Left cardiac atrium (tissue), 4 donors: ENCODE results near the gene ALPG. TPM values are rescaled to one million over a fixed set of nuclear protein-coding genes. Genes with fewer than 3 reads are reported as not detected.
"Not testable (repeated sequence)": the region's sequence is repeated elsewhere in the genome, so short reads cannot be mapped to it uniquely, and the experiment has no call there.

ENCODE experiments used
- ATAC-seq, 2 donors: fragments of 200-7000 bp; cut with Tn5 transposase; one replicate each; pipeline ENCODE4 v1.9.1; 2020; ENCODE audit warnings: mild to moderate bottlenecking in 2 of 2, moderate library complexity in 2 of 2
- DNase-seq: peaks from one replicate; pipeline ENCODE4 v3.0.0-alpha.2; 2020
- intact Hi-C, 2 donors: fragments of 100-400 bp; cut with DNase I; formaldehyde crosslinking; loops; one replicate each; pipeline versions ENCODE4 v1.14.1 to v1.15.1; 2022 to 2023
- total RNA-seq, 2 donors: library from RNA; stranded (reverse); fragmentation: NEBNext Ultra II Directional; extraction: Animal tissue kit (Norgen Biotek cat#: 25700); gene quantifications; one replicate each; pipeline ENCODE4 v1.2.1, GENCODE V29; 2021
- donor health status: DM: no; HTN: yes; CAD: no.
- donor health status: DM: no; HTN: yes; CAD: no; lungs with severe emphysema.
- donor health status: DM: yes; HTN: yes; CAD: no.
- donor health status: Dilated cardiomyopathy.

ALPG gene
- total RNA-seq, 2 donors from 2014 or later, result not detected

DNA sequence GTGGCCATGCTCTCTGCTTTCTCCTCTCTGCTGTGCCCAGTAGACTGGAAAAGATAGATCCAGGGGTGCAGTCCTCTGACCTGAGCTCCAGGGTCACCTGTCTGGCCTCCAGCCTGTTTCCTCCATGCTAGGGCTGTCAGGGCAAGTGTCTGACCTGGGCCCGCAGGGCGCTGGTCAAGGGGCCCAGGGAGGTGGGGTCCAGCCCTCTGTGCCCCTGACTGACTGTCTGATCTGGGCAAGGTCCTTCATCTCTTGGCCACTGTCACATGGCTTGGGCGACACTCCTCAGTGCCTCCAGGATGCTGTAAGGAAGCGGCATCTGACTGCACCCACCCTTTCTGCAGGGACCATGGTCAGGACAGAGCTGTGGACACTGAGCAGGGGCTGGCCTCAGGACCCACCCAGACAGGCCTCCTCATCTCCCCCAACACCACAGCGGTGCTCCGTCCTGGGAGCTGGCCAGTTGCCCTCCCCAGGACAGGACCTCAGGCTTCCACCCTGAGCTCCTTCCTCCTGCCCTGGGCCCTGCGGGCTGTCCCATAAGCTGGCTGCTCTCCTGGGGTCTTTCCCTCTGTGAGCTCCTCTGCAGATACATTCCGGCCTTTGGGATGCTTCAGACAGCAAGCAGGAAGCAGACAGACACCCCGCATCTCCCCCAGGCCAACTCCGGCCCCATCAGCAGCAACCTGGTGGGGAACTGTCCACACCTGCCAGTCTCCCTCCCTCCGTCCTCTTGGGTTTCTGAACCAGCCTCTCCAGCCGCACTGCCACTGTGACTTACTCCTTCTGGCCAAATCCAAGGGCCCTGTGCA, 28.1 kb downstream of the ALPG start:
- ATAC-seq, result no peak
- intact Hi-C loops, result loop anchor here in 1 of 2 donors (5.0 kb wide), 1 partner anchor 527 kb away; no protein-coding TSS in a partner anchor
- no peak for DNase-seq

DNA sequence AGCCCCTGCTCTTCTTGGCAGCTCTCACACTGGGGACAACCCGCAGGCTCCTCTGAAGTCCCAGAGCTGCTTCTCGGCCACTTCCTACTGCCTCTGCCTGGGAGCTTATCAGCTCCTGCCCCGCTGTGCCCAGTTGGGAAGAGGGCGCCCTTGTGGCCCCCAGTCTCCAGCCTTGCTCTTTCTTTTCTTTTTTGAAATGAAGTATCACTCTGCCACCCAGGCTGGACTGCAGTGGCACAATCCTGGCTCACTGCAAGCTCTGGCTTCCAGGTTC, 28.7 kb downstream of the ALPG start:
- ATAC-seq (no peak), DNase-seq (no peak)
- intact Hi-C loops, result loop anchor here in 1 of 2 donors (5.0 kb wide), 1 partner anchor 528 kb away; no protein-coding TSS in a partner anchor

DNA sequence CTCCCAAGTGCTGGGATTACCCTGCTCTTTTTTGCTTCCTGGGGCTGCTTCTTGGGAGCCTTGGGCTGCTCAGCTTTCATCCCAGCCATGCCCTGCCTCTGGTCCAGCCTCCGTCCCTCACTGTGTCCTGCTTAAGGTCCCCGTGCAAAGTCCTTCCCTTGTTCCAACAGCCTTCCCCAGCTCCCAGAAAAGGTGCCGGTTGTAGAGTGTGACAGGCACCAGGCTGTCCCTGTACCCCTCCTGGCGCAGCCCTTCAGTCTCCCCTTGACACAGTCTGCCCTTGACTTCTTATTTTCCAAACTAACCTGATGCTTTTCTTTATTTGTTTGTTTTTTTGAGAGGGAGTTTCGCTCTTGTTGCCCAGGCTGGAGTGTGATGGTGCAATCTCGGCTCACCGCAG, 29.2 kb downstream of the ALPG start:
- ATAC-seq (no peak), DNase-seq (no peak)
- intact Hi-C loops, result loop anchor here in 1 of 2 donors (5.0 kb wide), 1 partner anchor 529 kb away; no protein-coding TSS in a partner anchor

DNA sequence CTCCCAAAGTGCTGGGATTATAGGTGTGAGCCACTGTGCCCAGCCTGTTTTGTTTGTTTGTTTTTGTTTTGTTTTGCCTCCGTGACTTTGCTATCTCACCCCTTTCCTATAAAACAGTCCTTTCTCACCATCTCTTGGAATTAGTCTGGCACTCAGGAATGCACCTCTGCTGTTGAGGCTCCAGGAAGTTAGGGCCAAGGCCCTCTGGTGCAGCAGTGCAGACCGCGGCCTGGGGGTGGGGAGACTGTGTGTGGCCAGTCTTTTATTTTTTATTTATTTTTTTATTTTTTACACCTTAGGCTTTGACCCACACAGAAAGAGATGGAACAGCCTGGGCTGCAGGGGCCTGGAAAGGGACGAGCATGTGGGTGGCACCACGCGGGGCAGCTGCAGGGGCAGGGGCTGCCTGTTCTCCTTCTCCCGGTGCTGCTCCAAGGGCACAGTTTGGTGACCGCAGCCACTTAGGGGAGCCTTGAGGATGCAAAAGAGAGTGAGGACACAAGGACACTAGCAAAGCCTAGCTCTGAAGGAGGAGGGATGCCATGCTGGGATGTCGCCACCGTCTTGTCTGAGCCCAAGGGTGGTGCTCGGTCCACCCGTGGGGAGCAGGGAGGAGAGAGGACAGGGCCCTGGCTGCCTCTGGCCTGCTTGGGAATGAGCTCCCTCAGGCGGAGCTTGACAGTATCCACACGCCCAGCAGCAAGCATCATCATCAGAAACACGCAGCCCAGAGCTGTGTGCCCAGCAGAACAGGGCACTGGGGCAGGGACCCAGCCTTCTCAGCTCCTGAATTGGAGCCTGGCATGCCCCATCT, 29.9 kb downstream of the ALPG start:
- intact Hi-C loops, result loop anchor here in 1 of 2 donors (5.0 kb wide), 1 partner anchor 529 kb away; no protein-coding TSS in a partner anchor
- DNase-seq (no peak), ATAC-seq (no peak)

DNA sequence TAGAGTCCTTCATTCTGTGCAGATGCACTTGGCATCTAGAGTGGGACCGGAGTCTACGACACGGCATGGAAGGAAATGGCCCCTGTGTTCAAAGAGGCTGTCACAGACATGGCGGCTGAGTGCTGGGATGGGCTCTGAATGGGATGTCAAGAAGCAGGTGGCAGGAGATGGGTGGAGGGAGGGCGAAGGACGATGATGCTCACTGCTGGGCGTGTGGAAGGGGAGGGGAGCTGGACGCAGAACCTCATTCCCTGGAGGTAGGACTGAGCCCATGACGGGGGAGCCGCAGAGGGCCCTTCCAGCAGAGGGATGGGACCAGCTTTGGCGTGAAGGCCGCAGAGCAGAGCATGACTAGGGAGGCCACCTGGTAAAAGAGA, 30.5 kb downstream of the ALPG start:
- intact Hi-C loops, result loop anchor here in 1 of 2 donors (5.0 kb wide), 1 partner anchor 530 kb away; no protein-coding TSS in a partner anchor
- DNase-seq (no peak), ATAC-seq (no peak)

DNA sequence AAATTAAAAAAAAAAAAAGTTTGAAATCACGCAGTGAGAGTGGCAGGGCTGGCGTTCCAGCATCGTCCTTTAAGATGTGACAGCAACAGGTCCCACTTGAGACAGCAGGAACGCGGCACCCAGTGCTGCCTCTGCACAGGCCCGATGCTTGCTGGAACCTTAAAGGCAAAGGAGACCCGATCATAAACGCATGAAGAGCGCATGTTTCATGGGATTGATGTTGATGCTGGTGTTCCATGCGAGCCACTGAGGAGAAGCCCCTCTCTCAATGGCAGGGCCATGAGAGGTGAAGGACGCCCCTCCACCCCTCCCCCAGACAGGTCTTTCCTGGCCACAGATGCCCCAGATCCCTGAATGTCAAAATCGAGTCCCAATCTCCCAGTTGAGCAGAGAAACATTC, 31.4 kb downstream of the ALPG start:
- DNase-seq, result no peak

DNA sequence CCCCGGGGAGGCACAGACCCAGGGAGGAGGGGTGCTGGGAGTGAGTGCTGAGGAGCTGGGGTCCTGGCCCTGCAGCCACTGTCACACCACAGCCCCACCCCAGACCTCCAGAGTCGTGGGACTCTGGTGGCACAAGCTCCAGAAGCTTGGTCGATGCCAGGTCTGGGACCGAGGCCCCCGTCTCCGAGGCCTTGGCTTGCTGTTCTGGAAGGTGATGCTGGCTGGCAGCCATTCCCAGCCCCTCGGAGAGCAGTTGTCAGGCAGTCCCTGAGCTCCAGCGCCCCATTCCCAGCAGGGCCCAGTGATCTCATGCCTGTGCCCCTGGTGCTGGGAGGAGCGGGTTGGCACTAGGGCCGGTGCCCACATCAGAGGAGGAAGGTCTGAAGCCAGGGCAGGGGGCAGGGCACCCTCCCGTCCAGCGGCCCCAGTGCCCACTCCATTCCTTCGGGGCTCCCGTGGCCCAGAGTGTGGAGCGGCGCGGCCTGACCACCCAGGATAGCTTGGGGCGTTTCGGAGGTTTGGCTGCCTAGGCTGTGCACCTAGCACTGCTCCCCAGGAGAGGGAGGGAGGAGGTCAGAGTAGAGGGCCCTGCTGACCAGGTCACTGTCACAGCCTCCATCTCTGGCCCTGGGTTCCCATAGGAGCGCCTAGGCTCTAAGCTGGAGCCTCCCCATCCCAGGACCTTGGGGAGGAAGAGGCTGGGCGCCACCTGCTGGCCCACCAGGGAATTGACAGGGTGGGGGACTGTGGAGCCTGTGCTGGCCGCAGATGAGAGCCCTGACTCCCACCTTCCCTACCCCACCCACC, 32.5 kb downstream of the ALPG start:
- ATAC-seq, result peak; percentile 58 to 59
- intact Hi-C loops, result loop anchor here in 1 of 2 donors (5.0 kb wide), 1 partner anchor 532 kb away; no protein-coding TSS in a partner anchor
- no peak for DNase-seq

More for the DNA sequence above, 31.4 kb downstream of the ALPG start:
- intact Hi-C loops, result loop anchor here in 1 of 2 donors (5.0 kb wide), 1 partner anchor 531 kb away; no protein-coding TSS in a partner anchor
- ATAC-seq, result no peak

DNA sequence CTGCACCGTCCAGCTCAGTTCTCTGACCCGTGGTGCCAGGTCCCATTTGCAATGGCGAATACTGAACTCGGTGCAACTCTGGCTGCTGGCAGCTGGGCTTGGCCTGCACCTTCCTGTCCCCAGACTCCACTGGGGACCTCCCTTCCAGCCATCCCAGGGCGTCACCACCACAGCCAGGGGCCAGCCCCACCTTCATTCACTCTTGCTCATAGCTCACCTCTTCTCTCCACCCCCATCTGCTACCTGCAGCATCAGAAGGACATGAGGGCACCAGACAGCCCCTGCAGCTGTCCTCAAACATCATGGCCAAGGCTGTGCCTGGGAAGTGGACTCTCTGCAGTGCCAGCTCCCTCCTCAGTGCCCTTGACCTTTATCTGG, 33.1 kb downstream of the ALPG start:
- ATAC-seq, result no peak
- intact Hi-C loops, result loop anchor here (2.0 to 5.0 kb wide), 2 partner anchors 532 to 535 kb away; no protein-coding TSS in a partner anchor
- DNase-seq, result no peak

DNA sequence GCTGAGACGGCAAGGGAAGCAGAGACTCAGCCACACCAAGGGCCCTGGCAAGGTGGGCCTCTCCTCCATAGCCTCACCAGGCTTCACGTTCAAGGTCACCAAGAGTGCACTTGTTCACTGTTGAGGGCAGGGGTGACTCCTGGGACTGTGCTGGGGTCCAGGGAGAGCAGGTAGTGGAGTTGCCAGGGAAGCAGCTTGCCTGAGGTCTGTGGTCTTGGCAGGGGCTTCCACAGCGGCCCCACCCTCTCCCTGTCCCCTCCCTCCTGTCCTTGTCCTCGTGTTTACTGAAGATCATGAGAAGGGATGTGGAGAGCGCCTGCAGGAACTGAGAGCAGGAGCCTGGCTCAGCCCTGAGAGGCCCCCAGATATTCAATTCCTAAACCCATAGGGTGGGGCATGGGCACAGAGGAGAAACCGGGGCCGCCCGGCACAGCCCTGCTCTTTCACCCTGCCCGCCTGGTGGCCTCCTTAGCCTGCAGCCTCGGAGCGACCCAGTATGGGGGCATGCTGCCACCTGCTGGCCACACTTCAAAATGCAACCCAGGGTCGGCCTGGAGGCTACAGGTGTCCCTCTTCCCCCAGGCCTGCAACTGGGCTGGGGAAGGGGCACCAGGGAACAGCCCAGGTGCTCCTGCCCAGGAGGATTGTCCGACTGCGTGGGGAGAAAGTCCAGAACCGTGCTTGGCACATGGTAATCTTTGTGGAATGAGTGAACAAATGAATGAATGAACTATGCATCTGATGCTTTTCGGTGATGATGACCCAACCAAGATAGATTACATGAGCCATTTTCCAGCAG, 33.8 kb downstream of the ALPG start:
- ATAC-seq (peak; percentile 85 to 87), DNase-seq (peak; percentile 83)
- intact Hi-C loops, result loop anchor here in 1 of 2 donors (2.0 kb wide), 1 partner anchor 536 kb away; no protein-coding TSS in a partner anchor

DNA sequence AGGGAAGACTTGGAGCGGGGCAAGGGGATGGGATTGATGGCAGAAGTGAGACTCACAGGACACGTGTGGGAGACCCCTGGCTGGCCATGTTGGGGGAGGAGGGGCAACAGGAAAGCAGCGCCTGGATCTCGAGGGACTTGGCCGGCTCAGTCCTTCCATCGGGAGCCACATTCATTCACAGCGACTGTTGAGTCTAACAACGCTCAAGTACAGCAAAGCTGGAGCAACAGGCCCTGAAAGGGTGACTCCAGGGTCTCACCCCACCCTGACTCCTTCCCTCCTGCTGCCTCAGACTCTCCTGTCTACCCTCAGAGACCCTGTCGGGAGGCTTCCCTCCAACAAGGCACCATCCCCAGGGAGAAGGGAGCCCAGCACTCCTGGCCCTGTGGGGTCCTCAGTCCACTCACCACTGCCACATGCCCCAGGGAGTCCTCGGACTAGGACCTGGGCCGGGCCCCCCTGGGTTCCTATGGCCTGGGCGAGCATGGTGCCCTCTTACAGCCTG, 34.6 kb downstream of the ALPG start:
- intact Hi-C loops, result loop anchor here in 1 of 2 donors (2.0 kb wide), 1 partner anchor 536 kb away; no protein-coding TSS in a partner anchor
- ATAC-seq (no peak), DNase-seq (no peak)

DNA sequence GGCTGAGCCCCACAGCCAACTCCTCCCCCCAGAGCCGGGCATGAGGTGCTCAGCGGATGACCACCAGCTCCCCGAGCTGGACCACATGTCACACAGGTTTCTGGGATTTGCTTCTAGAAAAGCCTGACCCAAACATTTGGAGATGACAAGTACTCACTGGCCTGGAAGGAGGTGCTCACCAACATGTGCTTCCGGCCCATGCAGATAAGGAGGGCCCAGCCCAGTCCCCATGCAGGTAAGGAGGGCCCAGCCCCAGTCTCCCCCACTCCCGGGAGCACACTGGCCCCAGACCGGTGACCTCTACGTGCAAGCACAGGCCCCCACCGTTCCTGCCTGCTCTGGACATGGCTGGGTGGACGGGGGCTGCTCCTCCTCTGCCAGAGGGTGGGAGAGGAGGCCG, 35.3 kb downstream of the ALPG start:
- intact Hi-C loops, result loop anchor here in 1 of 2 donors (2.0 kb wide), 1 partner anchor 537 kb away; no protein-coding TSS in a partner anchor
- ATAC-seq, DNase-seq: not testable (repeated sequence)

DNA sequence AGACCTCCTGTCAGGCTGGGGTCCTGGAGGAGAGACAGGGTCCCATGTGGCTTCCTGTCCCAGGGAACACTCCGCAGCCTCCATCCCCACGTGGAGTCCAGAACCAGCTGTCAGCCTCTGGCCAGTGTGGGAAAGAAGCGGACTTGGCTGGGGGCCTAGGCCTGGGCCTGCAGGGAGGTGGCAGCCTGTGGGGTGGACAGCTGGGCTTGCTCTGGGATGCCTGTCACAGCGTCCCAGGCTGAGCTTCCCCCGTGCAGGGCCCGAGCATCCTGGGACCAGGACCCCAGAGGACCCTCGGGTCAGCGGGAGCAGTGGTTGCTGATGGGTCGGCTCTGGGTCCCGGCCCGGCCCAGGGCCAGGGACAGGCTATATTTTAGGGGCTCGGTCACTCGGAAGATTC, 35.8 kb downstream of the ALPG start:
- intact Hi-C loops, DNase-seq: not testable (repeated sequence)
- peak in 1 of 2 donors; percentile 19 for ATAC-seq

DNA sequence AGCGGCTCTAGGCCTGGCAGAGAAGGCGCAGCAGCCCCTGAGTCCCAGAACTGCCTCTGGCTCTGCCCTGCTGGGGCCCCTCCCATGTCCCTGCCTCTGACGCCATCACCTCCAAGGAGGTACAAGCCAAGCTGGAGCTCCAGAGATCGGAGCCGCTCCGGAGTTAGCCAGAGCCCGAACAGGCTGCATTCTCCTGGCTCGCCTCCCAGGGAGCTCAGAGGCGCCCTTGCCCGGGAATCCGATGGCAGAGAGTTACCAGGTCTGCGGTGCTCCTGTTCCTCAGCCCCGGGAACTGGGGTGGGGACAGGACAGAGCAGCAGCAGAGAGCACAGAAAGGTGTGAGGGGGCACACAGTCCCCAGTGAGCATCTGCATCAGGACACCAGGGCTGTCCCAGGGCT, 36.4 kb downstream of the ALPG start:
- ATAC-seq, result peak in 1 of 2 donors; percentile 10
- intact Hi-C loops, result not testable (repeated sequence)

DNA sequence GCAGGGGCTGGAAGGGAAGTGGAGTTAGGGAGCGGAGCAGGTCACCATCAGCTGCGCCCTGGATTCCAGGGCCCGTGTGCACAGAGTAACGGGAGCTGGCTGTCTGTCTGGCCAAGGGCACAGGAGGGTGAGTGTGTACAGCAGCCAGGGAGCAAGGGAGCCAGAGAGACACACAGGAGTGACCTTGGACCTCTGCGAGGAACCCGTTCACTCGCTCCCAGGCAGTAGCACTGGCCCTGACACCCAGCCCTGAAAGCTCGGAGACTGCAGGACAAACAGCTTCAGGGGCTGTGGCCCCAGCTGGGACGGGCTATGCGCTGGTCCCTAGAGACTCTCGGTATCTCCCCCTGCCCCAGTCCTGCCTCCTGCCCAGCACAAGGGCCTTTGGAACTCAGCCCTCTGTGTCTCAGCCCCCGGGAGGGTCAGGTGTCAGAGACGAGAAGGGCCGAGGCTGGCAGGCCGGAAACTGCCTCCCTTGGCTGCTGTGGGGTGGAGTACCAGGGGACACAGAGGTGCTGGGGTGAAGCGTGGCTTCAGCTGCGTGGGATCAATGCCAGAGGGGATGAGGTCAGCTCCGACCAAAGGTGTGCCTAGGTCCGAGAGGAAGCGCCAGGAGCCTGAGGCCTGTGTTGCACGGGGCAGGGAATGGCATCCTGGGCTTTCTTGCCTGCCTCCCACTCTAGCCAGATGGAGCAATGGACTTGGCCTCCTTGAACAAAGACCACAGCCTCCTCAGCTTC, 37.2 kb downstream of the ALPG start:
- DNase-seq, intact Hi-C loops, ATAC-seq: not testable (repeated sequence)

More for the DNA sequence above, 36.4 kb downstream of the ALPG start:
- not testable (repeated sequence) for DNase-seq

DNA sequence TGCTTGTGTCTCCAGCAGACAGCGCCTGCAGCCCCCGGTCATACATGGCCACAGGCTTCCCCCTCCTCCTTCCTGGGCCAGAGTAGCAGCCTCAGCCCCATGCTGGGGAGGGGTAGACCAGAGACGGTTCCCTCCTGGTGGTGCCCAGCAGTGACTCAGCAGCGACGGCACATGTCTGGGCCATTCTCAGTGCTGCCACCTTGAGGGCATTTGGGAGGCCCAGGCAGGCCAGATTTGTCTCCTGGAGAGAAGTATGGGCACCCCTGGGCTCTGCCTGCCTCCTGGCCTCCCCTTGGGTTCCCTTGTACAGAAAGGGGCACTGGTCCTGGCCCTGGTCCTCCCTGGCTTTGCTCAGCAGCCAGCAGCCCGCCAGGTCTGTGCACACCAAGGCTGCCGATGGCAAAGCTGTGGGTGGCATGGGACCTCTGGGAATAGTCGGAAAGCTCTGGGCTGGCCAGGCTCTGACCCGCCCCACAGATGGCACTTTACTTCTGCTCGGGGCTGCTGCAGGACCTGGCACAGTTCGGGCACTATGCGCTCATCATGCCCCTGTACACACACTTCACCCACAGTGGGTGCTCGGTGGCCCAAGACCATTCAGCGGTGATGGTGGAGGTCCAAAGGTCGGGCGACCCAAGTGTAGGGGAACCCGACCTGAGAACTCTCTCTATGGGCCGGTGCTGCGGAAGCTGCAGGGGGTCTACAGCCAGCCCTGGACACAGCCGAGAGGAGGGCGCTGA, 37.9 kb downstream of the ALPG start:
- intact Hi-C loops, result loop anchor here in 1 of 2 donors (5.0 kb wide), 1 partner anchor 78 kb away; the partner anchor contains the start of gene PRSS56
- ATAC-seq (peak in 1 of 2 donors; percentile 8), DNase-seq (peak; percentile 52)
